ENCODE data around the gene TMEM203. TPM values are rescaled to one million over a fixed set of nuclear protein-coding genes. Genes with fewer than 3 reads are reported as not detected.
A peak's percentile ranks its signal among the peaks of the same experiment; 100 is the strongest.

TMEM203 gene
- total RNA-seq, 1 donor from 2014 or later: 26.6 TPM

DNA sequence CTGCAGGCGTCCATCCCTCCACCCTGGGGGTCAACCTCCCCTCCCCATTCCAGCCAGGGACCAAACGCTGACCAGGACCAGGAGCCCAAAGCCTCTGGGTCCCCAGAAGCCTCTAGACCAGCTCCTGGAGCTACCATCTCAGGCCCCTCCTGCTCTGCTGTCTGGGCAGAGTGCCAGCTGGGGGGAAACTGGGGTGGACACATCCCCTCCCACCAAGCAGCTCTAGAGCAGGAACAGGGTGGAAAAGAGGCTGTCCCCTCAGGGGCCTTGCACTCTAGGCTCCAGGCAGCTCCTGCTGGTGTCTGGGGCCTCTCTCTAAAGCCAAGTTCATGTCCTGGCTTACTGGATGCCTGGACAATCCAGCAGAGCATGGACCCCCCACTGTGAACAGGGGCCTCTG lies 12.6 kb downstream of the TMEM203 start:
- Histone ChIP-seq H3K27ac (no peak overlapping the region), H3K27me3 (ENCODE audit: low read depth) (no peaks in the 10 kb centered on the region), H3K9me3 (no peaks in the 10 kb centered on the region), H3K36me3 (peaks cover 27% of the 10 kb centered on the region), H3K4me3 (no peak overlapping the region), H3K4me1 (peaks cover 58% of the 10 kb centered on the region)
- DNase-seq (no peak), ATAC-seq (no peak)
- intact Hi-C loops (cut with DNase I): no loop called here
- TF ChIP-seq, protein P1, sequence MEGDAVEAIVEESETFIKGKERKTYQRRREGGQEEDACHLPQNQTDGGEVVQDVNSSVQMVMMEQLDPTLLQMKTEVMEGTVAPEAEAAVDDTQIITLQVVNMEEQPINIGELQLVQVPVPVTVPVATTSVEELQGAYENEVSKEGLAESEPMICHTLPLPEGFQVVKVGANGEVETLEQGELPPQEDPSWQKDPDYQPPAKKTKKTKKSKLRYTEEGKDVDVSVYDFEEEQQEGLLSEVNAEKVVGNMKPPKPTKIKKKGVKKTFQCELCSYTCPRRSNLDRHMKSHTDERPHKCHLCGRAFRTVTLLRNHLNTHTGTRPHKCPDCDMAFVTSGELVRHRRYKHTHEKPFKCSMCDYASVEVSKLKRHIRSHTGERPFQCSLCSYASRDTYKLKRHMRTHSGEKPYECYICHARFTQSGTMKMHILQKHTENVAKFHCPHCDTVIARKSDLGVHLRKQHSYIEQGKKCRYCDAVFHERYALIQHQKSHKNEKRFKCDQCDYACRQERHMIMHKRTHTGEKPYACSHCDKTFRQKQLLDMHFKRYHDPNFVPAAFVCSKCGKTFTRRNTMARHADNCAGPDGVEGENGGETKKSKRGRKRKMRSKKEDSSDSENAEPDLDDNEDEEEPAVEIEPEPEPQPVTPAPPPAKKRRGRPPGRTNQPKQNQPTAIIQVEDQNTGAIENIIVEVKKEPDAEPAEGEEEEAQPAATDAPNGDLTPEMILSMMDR (IDR thresholded peaks at IDR 0.05): no peak

DNA sequence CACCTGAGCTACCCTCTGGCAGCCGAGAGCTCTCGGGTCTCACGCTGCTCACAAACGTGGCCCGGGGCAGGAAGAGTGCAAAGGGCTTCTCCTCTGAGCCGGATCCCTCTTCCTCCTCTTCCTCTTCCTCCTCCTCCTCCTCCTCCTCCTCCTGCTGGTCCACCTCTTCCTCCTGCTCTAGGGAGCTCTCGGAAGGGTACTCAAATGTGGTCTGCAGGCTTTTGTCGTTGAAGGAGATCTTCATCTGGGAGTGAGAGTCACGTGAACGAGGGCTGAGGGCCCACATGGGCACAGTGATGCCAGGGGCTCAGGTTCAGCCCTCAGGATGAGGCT lies 13.0 kb downstream of the TMEM203 start:
- Histone ChIP-seq H3K36me3 (peaks cover 27% of the 10 kb centered on the region), H3K27me3 (ENCODE audit: low read depth) (no peaks in the 10 kb centered on the region), H3K9me3 (no peaks in the 10 kb centered on the region), H3K27ac (no peak overlapping the region), H3K4me3 (no peak overlapping the region), H3K4me1 (peaks cover 59% of the 10 kb centered on the region)
- TF ChIP-seq, protein P1 (IDR thresholded peaks at IDR 0.05): no peak
- intact Hi-C loops (cut with DNase I): no loop called here
- ATAC-seq (no peak), DNase-seq (no peak)

DNA sequence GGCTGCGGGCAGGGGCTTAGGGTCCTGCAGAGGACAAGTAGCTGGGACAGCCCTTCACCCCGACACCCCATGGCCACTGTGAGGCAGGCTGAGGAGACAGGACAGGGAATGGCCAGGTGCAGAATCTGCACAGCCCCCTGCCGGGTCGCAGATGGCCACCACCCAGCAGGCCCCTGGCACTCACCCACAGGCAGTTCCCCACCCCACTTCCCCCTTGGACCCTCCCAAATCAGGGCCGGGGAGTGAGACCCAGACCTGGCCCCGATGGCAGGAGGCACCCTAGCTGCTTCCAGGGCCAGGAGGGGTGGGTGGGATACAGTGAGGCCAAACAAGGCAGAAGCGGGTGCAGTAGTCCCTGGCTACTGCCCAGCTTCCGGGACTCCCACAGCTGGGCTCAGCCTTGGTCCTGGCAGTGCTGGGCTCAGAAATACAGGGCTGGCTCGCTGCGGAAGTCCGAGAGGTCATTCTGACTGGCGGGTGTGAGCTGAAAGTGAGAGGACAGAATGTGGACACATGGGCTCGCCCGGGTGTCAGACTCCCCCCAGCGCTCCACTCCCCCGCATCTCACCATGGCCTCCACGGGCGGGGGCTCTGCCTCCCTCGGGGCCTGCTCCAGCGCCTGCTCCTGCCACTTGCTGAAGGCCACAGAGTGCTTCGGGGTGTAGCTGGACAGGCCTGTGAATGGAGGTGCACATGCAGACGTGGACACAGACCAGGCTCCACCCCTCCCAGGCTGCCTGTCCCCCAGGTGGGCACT lies 13.6 kb downstream of the TMEM203 start:
- no peaks in the 10 kb centered on the region for H3K9me3 ChIP-seq
- no peaks in the 10 kb centered on the region for H3K27me3 ChIP-seq (ENCODE audit: low read depth)
- H3K4me3 ChIP-seq: no peak overlapping the region
- H3K36me3 ChIP-seq: peaks cover 32% of the 10 kb centered on the region
- no peak for DNase-seq
- no peak for ATAC-seq
- TF ChIP-seq, protein P1 (IDR thresholded peaks at IDR 0.05): no peak
- intact Hi-C loops (cut with DNase I): no loop called here
- H3K4me1 ChIP-seq: peaks cover 59% of the 10 kb centered on the region
- H3K27ac ChIP-seq: no peak overlapping the region

DNA sequence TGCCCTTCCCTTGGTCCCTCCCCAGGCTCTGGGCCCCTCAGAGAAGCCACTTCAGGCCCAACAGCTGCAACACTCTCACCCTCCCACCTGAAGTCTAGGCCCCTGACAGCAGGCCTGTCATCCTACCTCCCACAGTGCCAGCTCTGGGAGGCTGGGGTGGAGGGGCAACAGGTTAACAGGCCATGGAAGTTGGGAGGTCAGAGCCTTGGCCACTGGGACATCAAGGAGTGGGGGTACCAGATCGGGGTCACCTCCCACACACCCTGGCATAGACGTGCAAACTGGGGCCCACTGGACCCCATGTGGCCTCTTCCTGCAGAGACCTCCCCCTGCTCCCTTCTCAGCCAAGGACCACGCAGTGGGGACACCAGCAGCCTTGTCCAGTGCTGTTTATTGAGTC lies 14.2 kb downstream of the TMEM203 start:
- H3K27me3 ChIP-seq (ENCODE audit: low read depth): no peaks in the 10 kb centered on the region
- no peak for ATAC-seq
- H3K4me3 ChIP-seq: no peak overlapping the region
- H3K9me3 ChIP-seq: no peaks in the 10 kb centered on the region
- DNase-seq: no peak
- peaks cover 59% of the 10 kb centered on the region for H3K4me1 ChIP-seq
- intact Hi-C loops (cut with DNase I): no loop called here
- H3K27ac ChIP-seq: no peak overlapping the region
- TF ChIP-seq, protein P1 (IDR thresholded peaks at IDR 0.05): no peak
- peaks cover 35% of the 10 kb centered on the region for H3K36me3 ChIP-seq

DNA sequence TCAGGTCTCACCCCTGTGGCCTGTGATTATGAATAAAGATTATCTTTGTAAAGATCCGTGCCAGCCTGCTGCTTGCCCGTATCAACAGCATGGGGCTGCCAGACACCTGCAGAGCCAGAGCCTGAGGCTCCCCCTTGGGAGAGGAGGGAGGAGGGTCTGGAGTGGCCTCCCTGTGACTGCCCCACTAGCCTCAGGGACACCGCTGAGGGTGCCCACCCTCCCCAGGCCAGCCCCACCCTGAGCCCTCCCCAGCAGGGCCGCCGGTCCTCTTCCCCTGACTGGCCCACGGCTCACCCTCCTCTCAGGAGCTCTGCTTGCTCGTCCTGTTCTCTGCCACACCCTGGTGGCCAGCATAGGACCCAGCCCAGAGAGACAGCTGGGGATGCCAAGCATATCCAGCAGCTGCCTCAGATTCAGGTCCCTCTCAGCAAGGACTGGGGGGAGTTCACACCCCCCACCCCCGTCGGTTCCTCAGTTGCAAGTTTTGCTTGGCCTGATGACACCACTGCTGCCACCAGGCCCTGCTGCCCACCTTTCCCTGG lies 15.1 kb downstream of the TMEM203 start:
- intact Hi-C loops (cut with DNase I): no loop called here
- Histone ChIP-seq H3K36me3 (peaks cover 43% of the 10 kb centered on the region), H3K27ac (peak overlapping the region; percentile 97), H3K4me1 (peaks cover 59% of the 10 kb centered on the region), H3K27me3 (ENCODE audit: low read depth) (no peaks in the 10 kb centered on the region), H3K4me3 (peak overlapping the region; percentile 98), H3K9me3 (no peaks in the 10 kb centered on the region)
- no peak for DNase-seq
- TF ChIP-seq, protein P1 (IDR thresholded peaks at IDR 0.05): no peak
- ATAC-seq: no peak

Measured in lower lobe of right lung (tissue), 2 donors.